H9 (cell line): ENCODE results near the gene DPRX. TPM values are rescaled to one million over a fixed set of nuclear protein-coding genes. Genes with fewer than 3 reads are reported as not detected.
A peak's percentile ranks its signal among the peaks of the same experiment; 100 is the strongest.

ENCODE experiments used
- DNase-seq: peaks from one replicate; pipeline ENCODE4 v3.0.0-alpha.2; 2017
- H2AFZ ChIP-seq: one replicate; pipeline ENCODE4 v1.6.1; 2013; ENCODE audit warnings: mild to moderate bottlenecking, low read length, control low read depth, moderate library complexity
- H2AK5ac ChIP-seq: 2 replicates; pipeline ENCODE4 v1.6.1; 2013; ENCODE audit warnings: low read length, control low read depth, mixed read lengths; ENCODE audit not compliant: insufficient read length
- H2BK120ac ChIP-seq: one replicate; pipeline ENCODE4 v1.6.1; 2013; ENCODE audit warnings: low read depth, mild to moderate bottlenecking, low read length, control low read depth, inconsistent platforms; ENCODE audit not compliant: poor library complexity, severe bottlenecking
- H2BK12ac ChIP-seq: 2 replicates; pipeline ENCODE4 v1.6.1; 2013; ENCODE audit warnings: low read length, control low read depth, mixed read lengths, low read depth; ENCODE audit not compliant: insufficient read length
- H2BK15ac ChIP-seq: 2 replicates; pipeline ENCODE4 v1.6.1; 2013; ENCODE audit warnings: low read depth, low read length, control low read depth
- H2BK20ac ChIP-seq: one replicate; pipeline ENCODE4 v1.6.1; 2013; ENCODE audit warnings: low read depth, mild to moderate bottlenecking, low read length, control low read depth, inconsistent platforms; ENCODE audit not compliant: poor library complexity, severe bottlenecking
- H2BK5ac ChIP-seq: 2 replicates; pipeline ENCODE4 v1.6.1; 2013; ENCODE audit warnings: low read length, control low read depth, mixed read lengths; ENCODE audit not compliant: insufficient read length
- H3K14ac ChIP-seq: 2 replicates; pipeline ENCODE4 v1.6.1; 2013; ENCODE audit warnings: low read length, control low read depth; ENCODE audit not compliant: insufficient read depth
- H3K18ac ChIP-seq: 2 replicates; pipeline ENCODE4 v1.6.1; 2013; ENCODE audit warnings: low read depth, mild to moderate bottlenecking, mixed read lengths, low read length, control low read depth; ENCODE audit not compliant: insufficient read length
- H3K23ac ChIP-seq: 2 replicates; pipeline ENCODE4 v1.6.1; 2013; ENCODE audit warnings: low read length, control low read depth, mixed read lengths, low read depth; ENCODE audit not compliant: insufficient read length
- H3K23me2 ChIP-seq: 2 replicates; pipeline ENCODE4 v1.6.1; 2013; ENCODE audit warnings: low read depth, mild to moderate bottlenecking, mixed read lengths, low read length, control low read depth; ENCODE audit not compliant: insufficient read length, poor library complexity, severe bottlenecking
- H3K27ac ChIP-seq: 2 replicates; pipeline ENCODE4 v1.5.1; 2013; ENCODE audit warnings: low read length, control low read depth, mixed read lengths, low read depth; ENCODE audit not compliant: insufficient read length
- H3K27me3 ChIP-seq: 2 replicates; pipeline ENCODE4 v1.6.1; 2013; ENCODE audit warnings: low read length, control low read depth, inconsistent platforms; ENCODE audit not compliant: insufficient read depth
- H3K4ac ChIP-seq: 2 replicates; pipeline ENCODE4 v1.6.1; 2013; ENCODE audit warnings: low read depth, mild to moderate bottlenecking, control low read depth, inconsistent platforms, low read length, moderate library complexity
- H3K4me1 ChIP-seq: 2 replicates; pipeline ENCODE4 v1.6.1; 2013; ENCODE audit warnings: low read length, control low read depth, inconsistent platforms; ENCODE audit not compliant: insufficient read depth
- H3K4me2 ChIP-seq: 2 replicates; pipeline ENCODE4 v1.6.1; 2013; ENCODE audit warnings: low read length, control low read depth, mixed read lengths; ENCODE audit not compliant: insufficient read length, insufficient read depth
- H3K56ac ChIP-seq: 2 replicates; pipeline ENCODE4 v1.6.1; 2013; ENCODE audit warnings: low read depth, mild to moderate bottlenecking, mixed read lengths, low read length, control low read depth; ENCODE audit not compliant: insufficient read length
- H3K79me1 ChIP-seq: 2 replicates; pipeline ENCODE4 v1.6.1; 2013; ENCODE audit warnings: low read depth, mild to moderate bottlenecking, moderate library complexity, low read length, control low read depth, inconsistent platforms; ENCODE audit not compliant: insufficient read depth, poor library complexity, severe bottlenecking
- H3K79me2 ChIP-seq: 2 replicates; pipeline ENCODE4 v1.6.1; 2013; ENCODE audit warnings: low read length, control low read depth, inconsistent platforms; ENCODE audit not compliant: insufficient read depth
- H3K9ac ChIP-seq: 2 replicates; pipeline ENCODE4 v1.6.1; 2013; ENCODE audit warnings: low read length, control low read depth, mixed read lengths; ENCODE audit not compliant: insufficient read length; ENCODE audit errors: extremely low read depth
- H3K9me3 ChIP-seq: one replicate; pipeline ENCODE4 v1.6.1; 2013; ENCODE audit warnings: low read depth, low read length, inconsistent platforms; ENCODE audit not compliant: control insufficient read depth
- H3T11ph ChIP-seq: one replicate; pipeline ENCODE4 v1.6.1; 2013; ENCODE audit warnings: mild to moderate bottlenecking, low read length, control low read depth, inconsistent platforms
- H4K20me1 ChIP-seq: one replicate; pipeline ENCODE4 v1.6.1; 2013; ENCODE audit not compliant: control insufficient read depth, insufficient read length, insufficient read depth
- H4K5ac ChIP-seq: 2 replicates; pipeline ENCODE4 v1.6.1; 2013; ENCODE audit warnings: low read depth, mild to moderate bottlenecking, mixed read lengths, low read length, control low read depth; ENCODE audit not compliant: insufficient read length
- H4K8ac ChIP-seq: replicated peaks from 2 replicates; pipeline ENCODE4 v1.6.1; 2013; ENCODE audit warnings: low read length, control low read depth, mixed read lengths, low read depth; ENCODE audit not compliant: insufficient read length
- H4K91ac ChIP-seq: 2 replicates; pipeline ENCODE4 v1.6.1; 2013; ENCODE audit warnings: low read depth, mild to moderate bottlenecking, moderate library complexity, mixed read lengths, low read length, control low read depth; ENCODE audit not compliant: insufficient read length
- H3K27ac Mint-ChIP-seq, 3 experiments: 2 replicates in 2 of 3; 3 replicates in 1 of 3; pipeline ENCODE4 v1.8.0; 2020 to 2021; ENCODE audit warnings: mixed read lengths in 3 of 3, mild to moderate bottlenecking in 1 of 3, moderate library complexity in 1 of 3
- H3K27me3 Mint-ChIP-seq: 2 replicates; pipeline ENCODE4 v1.8.0; 2021; ENCODE audit warnings: low read depth, mild to moderate bottlenecking, moderate library complexity, mixed read lengths
- H3K36me3 Mint-ChIP-seq, 3 experiments: 2 replicates in 2 of 3; 3 replicates in 1 of 3; pipeline ENCODE4 v1.8.0; 2020 to 2021; ENCODE audit warnings: low read depth in 3 of 3, mixed read lengths in 3 of 3; ENCODE audit not compliant: insufficient read depth in 1 of 3
- H3K4me1 Mint-ChIP-seq, 2 experiments: 2 replicates each; pipeline ENCODE4 v1.8.0; 2020; ENCODE audit warnings: mixed read lengths in 2 of 2
- H3K4me3 Mint-ChIP-seq, 2 experiments: 2 replicates in 1 of 2; 3 replicates in 1 of 2; pipeline ENCODE4 v1.8.0; 2020 to 2021; ENCODE audit warnings: mild to moderate bottlenecking in 2 of 2, mixed read lengths in 2 of 2, moderate library complexity in 1 of 2
- H3K9me3 Mint-ChIP-seq, 2 experiments: 2 replicates in 1 of 2; 3 replicates in 1 of 2; pipeline ENCODE4 v1.8.0; 2020; ENCODE audit warnings: mild to moderate bottlenecking in 2 of 2, mixed read lengths in 2 of 2, moderate library complexity in 1 of 2
- CTCF ChIP-seq: fragments of 200-600 bp; sonication (generic); conservative IDR thresholded peaks from 3 replicates; pipeline ENCODE4 v1.8.0; 2021; ENCODE audit warnings: antibody characterized with exemption, mild to moderate bottlenecking
- WGBS: extraction: QIAGEN DNeasy Blood & Tissue Kit; methylation state at CpG from one replicate; pipeline ENCODE4 v1.1.7; 2013; ENCODE audit warnings: missing lambda C conversion rate, low lambda C conversion rate, mixed read lengths; ENCODE audit not compliant: insufficient read length; ENCODE audit errors: extremely low coverage; 5-methylcytosine and 5-hydroxymethylcytosine counted together
- total RNA-seq: library from RNA; stranded (reverse); gene quantifications from 2 replicates; pipeline ENCODE4 v1.2.1, GENCODE V29; 2021

The DPRX gene
- total RNA-seq, 1 experiment from 2014 or later: not detected

GRCh38 chr19:53621885-53622740, 9.7 kb upstream of the DPRX start:
- H3K36me3 Mint-ChIP-seq: no peaks in the 10 kb centered on the region
- H3K4me1 ChIP-seq: no peaks in the 10 kb centered on the region
- no peak overlapping the region for H3K9ac ChIP-seq
- H2BK120ac ChIP-seq: no peak overlapping the region
- peaks cover 9 to 16% of the 10 kb centered on the region in 2 experiments for H3K4me1 Mint-ChIP-seq
- H3K4me3 Mint-ChIP-seq: no peak overlapping the region
- no peak overlapping the region for H2BK15ac ChIP-seq
- H4K8ac ChIP-seq: no peak overlapping the region
- no peak overlapping the region for H3T11ph ChIP-seq
- no peak for DNase-seq
- no peak overlapping the region for H2AK5ac ChIP-seq
- H3K23me2 ChIP-seq: no peaks in the 10 kb centered on the region
- no peaks in the 10 kb centered on the region for H3K27me3 Mint-ChIP-seq
- no peak overlapping the region for H2BK5ac ChIP-seq
- no peaks in the 10 kb centered on the region for H4K20me1 ChIP-seq
- no CpG with 5 or more reads among the region's 8 CpGs for WGBS
- H2AFZ ChIP-seq: no peak overlapping the region
- no peaks in the 10 kb centered on the region for H3K79me1 ChIP-seq
- no peak overlapping the region for H3K4ac ChIP-seq
- no peaks in the 10 kb centered on the region for H3K27me3 ChIP-seq
- no peak overlapping the region for H3K56ac ChIP-seq
- no peak overlapping the region for H3K14ac ChIP-seq
- no peak for TF ChIP-seq CTCF
- H3K27ac ChIP-seq: no peak overlapping the region
- H3K18ac ChIP-seq: no peak overlapping the region
- H2BK12ac ChIP-seq: no peak overlapping the region
- peak overlapping the region in 2 of 3 experiments; percentile 31 to 42; a peak in 4 of 7 replicates for H3K27ac Mint-ChIP-seq
- no peaks in the 10 kb centered on the region for H3K79me2 ChIP-seq
- no peak overlapping the region for H2BK20ac ChIP-seq
- H4K91ac ChIP-seq: no peak overlapping the region
- no peak overlapping the region for H3K4me2 ChIP-seq
- no peak overlapping the region for H4K5ac ChIP-seq
- no peaks in the 10 kb centered on the region for H3K9me3 Mint-ChIP-seq
- H3K9me3 ChIP-seq: no peaks in the 10 kb centered on the region
- H3K23ac ChIP-seq: no peak overlapping the region
